ENCODE data around the gene PSME1.
A peak's percentile ranks its signal among the peaks of the same experiment; 100 is the strongest.

PSME1 gene

DNA sequence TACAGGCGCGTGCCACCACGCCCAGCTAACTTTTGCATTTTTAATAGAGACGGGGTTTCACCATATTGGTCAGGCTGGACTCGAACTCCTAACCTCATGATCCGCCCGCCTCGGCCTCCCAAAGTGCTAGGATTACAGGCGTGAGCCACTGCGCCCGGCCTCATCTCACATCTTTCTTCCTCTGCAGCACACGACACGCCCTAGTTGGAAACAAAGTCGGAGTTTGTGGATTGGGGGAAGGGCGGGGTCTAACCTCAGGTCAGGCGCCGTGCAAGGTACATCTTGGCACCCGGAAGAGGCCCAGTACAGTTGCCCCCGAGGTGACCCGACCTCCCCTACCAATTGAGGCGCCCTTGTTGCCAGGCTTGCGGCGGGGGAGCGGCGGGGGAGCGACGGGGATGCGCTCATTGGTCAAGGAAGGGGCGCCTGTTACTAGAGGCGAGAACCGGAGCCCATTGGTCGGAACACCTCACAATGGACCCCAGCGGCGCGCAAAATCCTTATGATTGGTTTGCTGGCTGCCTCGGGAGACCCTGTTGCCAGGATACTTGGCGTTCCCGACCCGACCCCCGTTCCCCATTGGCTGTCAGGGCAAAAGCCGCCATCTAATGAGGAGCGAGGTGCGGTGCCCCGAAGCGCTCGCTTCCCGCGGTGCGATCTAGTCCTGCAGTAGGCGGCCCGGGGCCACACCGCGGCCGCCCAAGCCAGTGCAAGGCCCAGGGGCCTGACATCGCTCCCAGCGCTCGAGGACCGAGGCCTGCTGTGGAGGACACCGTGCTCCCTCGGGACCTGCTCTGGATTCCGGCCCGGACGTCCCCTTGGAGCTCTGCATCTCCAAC, 35.6 kb downstream of the PSME1 start, which contains the start of gene REC8:
Gene REC8 (plus strand): TSS at position 659 of the 839 bp plus-strand sequence. CDS start 473 bp downstream, outside the sequence.
- peak in 2 of 4 experiments; percentile 37 to 58 for DNase-seq (ENCODE audit: low read depth in 4 of 4, low spot score in 1 of 4)

DNA sequence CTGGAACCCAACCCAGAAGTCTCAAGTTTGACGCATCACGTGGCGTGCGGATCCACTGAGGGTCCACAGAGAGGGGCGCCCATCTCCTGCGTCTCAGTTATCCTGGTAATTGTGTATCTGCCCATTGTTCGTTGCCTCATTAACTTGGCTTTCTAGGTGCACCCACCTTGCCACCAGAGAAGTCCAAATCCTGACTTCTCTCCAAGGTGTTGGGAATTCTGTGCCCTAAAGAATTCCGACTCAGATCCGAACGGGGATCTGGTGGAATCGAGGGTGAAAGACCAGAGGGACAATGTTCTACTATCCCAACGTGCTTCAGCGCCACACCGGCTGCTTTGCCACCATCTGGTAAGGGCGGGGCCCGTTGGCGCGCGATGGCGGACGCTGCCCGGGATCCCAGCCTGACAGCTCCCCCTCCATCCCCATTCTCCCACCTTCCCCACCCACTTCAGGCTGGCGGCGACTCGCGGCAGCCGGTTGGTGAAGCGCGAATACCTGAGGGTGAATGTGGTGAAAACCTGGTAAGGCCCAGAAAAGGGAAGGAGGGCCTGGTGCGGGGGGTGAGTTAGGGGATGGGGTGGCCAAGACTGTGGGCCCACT, 36.4 kb downstream of the PSME1 start:
- no peak for DNase-seq (ENCODE audit: low read depth in 4 of 4, low spot score in 1 of 4)

DNA sequence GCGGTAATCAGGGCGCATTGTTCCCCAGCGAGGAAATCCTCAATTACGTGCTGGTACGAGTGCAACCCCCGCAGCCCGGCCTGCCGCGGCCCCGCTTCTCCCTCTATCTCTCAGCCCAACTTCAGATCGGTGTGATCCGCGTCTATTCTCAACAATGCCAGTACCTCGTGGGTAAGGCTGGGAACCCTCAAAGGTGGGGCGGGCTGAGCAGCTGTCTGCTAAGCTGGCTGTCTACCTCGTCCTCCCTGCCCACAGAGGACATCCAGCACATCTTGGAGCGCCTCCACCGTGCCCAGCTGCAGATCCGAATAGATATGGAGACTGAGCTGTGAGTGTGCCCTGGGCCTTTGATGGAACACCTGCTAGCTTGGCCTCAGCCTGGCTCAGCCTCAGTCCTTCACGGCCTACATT, 36.9 kb downstream of the PSME1 start:
- no peak for DNase-seq (ENCODE audit: low read depth in 4 of 4, low spot score in 1 of 4)

DNA sequence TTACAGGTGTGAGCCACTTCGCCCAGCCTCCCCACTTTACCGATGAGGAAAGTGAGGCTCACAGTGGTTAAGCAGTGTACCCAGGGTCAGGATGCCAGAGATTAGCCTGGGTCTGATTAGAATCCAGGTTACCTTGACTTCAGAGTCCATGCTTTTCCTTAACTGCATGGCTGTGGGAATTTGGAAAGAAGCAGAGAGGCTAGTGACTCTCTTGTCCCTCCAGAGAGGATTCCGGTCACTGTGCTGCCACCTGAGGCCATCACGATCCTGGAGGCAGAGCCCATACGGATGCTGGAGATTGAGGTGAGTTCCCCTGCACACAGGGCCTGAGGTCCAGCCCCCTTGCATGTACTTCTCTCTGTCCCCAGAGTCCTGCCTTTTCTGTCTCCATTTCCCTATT, 40.6 kb downstream of the PSME1 start:
- DNase-seq (ENCODE audit: low read depth in 4 of 4, low spot score in 1 of 4): no peak

DNA sequence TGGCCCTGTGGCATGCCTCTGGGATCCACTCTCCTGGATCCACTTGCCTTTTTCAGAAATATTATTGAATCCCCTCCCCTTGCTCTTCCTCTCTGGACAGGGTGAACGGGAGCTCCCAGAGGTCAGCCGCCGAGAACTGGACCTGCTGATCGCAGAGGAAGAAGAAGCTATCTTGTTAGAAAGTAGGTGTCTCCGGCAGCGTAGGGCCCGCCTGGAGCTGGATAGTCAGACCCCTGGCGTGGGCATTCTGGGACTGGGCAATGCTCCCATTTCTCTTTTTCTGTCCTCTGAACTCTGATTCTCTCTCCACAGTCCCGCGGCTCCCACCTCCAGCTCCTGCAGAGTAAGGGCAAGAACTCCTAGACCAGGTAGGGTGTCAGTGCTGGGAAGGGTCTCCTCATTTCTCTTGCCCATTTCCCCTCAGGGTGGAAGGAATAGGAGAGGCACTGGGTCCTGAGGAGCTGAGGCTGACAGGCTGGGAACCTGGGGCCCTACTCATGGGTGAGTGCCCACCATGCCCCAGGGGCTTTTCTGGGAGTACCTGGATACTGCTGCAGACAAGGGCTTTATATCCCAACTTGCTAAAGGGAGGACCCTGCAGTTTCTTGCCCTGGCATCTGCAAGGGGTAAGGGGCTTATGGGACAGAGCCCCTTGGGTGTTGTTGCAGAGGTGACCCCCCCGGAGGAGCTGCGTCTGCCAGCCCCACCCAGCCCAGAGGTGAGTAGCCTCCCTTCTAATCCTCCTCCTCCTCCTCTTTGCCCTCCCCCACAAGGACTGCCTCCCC, 41.2 kb downstream of the PSME1 start:
- DNase-seq (ENCODE audit: low read depth in 4 of 4, low spot score in 1 of 4): no peak

DNA sequence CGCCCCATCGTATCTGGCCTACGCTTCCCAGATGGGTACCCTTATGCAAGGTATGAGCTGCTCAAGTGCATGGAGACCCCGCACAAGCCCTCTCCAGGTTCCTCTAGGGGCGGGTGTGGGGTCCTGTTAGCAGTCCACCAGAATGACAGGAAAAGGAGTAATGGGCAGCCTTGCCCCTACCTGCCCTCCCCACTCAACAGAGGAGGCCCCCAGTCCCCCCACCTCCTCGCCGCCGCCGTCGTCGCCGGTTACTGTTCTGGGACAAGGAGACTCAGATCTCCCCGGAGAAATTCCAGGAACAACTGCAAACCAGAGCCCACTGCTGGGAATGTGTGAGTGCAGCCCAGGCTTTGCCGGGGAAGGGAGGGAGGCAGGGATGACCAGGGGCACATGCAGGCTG, 41.9 kb downstream of the PSME1 start:
- DNase-seq (ENCODE audit: low read depth in 4 of 4, low spot score in 1 of 4): no peak

DNA sequence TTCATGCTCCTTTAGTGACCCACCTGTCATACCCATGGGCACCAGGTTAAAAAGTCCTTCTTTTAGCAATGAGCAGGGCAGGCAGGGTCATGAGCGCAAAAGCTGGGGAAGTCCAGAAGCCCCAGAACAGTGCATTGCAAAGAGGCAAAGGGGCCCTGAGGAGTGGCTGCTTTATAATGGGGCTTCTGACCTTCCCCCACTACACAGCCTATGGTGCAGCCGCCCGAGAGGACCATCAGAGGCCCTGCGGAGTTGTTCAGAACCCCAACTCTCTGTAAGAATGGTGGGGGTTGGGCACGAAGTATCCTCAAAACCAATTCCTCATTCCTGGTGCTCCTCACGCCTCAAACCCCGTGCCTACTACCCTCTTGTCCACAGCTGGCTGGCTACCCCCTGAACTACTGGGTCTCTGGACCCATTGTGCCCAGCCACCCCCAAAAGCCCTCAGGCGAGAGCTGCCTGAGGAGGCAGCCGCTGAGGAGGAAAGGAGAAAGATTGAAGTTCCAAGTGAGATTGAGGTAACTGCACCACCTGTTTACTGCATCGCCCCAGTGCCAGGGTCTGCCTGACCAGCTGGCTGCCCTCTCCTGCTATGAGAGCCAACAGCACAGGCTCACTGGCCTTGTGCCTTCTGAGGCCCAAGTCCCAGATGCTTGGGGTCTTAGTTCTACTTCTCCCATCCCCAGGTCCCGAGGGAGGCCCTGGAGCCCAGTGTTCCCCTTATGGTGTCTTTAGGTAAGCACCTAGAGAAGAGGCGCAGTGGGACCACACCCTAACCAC, 42.6 kb downstream of the PSME1 start:
- no peak for DNase-seq (ENCODE audit: low read depth in 4 of 4, low spot score in 1 of 4)

DNA sequence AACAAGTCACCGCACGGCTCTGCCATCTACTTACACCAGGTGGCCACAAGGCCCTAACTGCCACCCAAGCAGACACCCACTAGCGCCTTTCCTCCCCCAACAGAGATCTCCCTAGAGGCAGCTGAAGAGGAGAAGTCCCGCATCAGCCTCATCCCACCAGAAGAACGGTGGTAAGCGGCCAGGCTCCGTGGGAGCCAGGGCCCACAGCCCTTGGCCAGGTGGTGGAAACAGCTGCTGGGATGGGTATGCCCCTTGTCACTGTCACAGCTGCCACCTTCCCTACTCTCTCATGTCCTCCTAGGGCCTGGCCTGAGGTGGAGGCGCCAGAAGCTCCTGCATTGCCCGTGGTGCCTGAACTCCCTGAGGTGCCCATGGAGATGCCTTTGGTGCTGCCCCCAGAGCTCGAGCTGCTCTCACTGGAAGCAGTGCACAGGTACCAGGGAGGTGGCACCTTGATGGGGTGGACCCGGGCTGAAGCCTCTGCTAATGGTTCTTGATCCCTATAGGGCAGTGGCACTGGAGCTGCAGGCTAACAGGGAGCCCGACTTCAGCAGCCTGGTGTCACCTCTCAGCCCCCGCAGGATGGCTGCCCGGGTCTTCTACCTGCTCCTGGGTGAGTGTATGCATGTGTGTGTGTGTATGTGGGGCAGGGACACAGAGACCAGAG, 43.4 kb downstream of the PSME1 start:
- DNase-seq (ENCODE audit: low read depth in 4 of 4, low spot score in 1 of 4): no peak

DNA sequence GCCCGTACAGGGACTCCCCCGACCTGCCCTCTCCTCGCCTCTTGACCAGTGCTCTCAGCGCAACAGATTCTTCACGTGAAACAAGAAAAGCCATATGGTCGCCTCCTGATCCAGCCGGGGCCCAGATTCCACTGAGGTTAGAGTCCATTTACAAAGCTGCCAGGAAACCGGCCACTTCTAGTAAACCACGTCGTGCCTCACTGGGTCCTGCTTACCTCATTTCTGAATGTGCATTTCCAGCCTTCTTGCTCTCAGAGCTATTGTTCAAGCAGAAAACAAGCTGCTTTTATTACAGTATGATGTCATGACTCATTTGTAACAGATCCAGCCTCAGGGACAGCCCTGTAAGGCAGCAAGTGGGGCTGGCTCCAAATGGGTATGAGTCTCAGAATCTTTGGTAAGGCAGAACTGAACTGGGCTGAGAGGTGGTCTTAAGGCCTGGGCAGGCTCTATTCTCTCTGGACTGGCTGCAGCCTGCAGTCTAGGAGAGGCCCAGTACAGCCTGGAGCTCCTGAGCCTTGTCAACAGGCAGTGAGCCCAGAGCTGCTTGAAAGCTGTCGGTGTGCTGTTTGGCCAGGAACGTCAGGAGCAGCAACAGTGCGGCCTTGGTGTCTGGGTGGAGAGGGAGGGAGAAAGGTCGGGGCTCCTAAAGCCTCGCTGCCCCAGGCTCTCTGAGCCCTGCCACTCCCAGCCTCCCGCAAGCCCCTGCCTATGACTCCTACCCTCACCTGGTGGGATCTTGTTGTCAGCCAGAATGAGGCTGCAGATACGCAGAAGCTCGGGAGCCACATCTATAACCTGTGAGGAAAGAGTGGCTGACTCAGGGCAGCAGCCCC, 44.2 kb downstream of the PSME1 start:
- DNase-seq (ENCODE audit: low read depth in 4 of 4, low spot score in 1 of 4): no peak

DNA sequence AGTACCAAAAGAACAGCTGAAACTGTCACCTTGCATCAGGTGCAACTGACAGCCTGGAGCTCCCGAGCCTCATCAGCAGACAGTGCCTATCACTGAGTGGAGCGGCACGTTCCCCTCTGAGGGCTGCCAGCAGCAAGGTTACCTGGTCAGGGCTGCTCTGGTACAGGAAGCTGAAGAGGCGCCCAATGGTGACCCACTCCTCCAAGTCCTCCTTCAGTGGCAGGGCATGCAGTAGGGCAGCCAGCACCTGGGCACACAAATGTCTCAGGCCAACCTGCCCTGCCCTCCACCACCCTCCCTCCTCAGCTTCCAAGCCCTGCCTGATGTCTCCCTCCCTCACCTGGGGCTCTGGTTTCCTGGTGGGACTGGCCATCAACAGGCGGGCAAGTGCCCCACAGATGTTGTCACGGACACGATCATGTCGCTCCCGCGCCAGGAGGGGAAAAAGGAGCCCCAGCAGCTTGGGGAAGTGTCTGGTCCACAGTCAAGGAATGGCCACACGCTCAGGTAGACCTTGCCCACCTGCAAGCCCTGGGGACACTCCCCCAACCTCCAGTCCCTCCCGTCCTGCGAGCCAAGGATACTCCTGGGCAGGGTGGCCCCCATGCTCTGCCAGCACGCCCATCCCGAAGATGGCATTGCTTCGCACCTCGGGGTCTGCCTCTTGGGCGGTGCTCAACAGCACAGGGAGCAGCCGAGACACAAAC, 45.5 kb downstream of the PSME1 start:
- DNase-seq (ENCODE audit: low read depth in 4 of 4, low spot score in 1 of 4): no peak

DNA sequence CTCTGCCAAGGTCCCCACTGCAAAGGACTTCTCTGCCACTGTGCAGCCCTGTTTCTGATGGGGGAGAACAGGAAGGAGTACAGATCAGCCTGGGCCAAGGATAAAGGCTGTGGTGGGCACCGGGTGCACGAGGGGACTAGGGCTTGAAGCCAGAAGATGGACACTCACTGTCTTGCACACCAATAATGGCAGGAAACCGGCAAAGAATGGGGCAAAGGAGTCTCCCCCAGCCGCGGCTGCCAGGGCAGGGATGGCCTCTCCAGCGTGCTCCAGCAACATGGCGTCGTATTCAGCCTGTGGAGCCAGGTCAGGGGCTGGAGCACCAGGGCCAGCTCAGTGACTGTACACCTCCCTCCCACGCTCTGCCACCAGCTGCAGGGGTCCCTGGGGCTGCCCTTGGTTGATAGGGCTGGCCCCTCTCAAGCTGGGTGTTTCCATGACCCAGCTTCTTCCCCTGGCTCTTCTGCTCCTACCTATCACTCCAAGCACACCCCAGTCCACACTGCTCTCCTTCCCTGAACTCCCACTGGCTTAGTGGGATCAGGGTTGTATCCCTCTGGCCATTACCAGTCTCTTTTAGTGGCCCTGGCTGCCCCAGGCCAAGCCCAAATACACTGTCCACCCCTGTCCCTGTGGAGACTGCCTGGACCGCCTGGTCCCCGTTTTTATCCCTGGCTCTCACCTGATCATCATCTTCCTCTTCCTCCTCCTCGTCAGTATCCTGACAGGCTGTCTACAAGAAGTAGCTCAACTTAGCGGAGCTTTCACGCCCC, 46.3 kb downstream of the PSME1 start:
- no peak for DNase-seq (ENCODE audit: low read depth in 4 of 4, low spot score in 1 of 4)

DNA sequence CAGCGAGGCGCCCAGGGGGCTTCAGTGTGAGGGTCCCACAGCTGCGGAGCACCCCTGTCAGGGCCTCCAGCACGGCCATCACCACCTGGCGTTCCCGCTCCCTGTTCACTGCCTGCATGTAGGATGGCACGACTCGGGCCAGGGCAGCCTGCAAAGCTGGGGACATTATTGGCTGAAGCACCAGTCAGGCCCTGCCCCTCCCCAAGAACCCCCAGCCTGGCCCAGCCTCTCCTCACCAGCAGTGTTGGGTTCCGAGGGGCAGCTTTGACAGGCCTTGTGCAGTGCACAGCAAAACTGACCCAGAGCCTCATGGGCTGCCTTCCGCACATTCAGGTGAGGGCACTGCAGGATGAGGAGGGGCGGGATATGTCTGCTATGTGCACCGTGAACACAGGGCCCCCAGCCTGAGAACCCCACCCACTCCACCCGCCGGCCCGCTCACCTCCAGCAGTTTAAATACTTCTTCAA, 47.1 kb downstream of the PSME1 start:
- no peak for DNase-seq (ENCODE audit: low read depth in 4 of 4, low spot score in 1 of 4)

DNA sequence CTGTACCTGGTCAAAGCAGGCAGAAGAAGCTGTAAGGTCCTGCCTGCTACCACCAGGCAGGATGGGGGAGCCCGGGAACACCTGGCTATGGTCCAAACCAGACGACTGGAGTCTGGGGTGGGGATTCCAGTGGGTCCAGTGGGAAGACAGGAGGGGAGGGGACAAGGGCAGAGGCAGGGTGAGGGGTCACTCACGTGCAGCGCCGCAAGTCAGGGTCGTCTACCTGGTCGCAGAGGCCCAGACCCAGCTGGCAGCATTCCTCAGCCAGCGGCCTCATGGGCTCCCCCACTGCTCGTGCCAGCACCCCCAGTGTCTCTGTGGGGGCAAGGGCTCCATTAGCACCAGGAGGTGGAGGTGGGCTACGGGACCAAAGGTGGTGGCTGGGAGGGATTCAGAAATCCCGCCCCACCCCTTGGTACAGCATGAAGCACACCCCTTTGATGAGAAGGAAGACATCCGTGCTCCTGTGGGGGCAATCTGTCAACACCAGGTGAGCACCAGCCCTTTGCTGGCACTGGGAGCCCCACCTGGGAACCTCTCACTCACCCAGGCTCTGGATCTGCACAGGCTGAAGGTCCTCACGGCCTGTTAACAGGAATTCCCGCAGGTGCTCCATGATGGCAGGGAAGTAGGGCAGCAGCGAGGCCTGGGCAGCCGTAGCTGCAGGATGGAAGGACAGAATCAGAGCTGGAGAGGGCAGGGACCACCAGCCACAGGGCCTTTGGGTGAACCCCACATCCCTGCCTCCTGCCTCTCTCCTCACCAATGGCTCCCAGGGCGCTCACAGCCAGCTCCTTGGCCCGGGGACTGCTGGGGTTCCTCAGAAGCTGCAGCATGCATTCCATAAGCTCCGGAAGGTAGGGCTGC, 48.3 kb downstream of the PSME1 start:
- no peak for DNase-seq (ENCODE audit: low read depth in 4 of 4, low spot score in 1 of 4)

DNA sequence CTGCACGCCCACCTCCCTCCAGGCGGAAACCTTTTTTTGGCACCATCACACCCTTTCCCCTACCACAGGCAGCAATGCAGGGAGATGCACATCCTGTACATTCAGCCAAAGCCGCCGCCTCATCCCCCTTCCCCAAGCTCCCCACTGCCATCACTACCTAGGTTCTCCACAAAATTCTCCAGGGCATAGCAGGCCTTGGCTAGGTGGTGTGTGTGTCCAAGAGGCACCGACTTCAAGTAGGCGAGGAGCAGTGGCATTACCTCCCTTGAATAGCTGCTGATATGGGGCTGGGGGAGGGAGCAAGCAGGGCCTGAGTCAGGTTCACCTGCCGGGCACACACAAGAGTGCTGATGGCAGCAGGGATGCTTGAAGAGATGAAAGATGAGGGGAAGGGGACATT, 49.0 kb downstream of the PSME1 start:
- DNase-seq (ENCODE audit: low read depth in 4 of 4, low spot score in 1 of 4): no peak

DNA sequence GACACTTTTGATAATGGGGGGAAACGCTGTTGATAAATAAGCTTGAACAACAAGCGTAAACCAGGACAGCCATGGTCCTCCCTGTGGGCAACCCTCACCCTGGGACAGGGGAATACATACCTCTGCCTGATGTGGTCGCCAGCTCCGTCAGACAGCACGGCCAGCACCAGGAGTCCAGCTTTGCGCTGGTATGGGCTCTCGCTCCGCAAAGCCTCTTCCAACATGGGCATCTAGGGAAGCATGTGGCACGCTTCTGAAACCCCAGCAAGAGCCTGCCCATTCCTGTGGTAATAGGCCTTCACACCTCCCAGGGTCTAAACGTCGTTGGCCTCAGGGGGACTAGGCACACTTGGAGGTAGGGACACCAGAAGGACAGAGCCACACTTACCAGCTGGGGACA, 49.7 kb downstream of the PSME1 start:
- no peak for DNase-seq (ENCODE audit: low read depth in 4 of 4, low spot score in 1 of 4)

DNA sequence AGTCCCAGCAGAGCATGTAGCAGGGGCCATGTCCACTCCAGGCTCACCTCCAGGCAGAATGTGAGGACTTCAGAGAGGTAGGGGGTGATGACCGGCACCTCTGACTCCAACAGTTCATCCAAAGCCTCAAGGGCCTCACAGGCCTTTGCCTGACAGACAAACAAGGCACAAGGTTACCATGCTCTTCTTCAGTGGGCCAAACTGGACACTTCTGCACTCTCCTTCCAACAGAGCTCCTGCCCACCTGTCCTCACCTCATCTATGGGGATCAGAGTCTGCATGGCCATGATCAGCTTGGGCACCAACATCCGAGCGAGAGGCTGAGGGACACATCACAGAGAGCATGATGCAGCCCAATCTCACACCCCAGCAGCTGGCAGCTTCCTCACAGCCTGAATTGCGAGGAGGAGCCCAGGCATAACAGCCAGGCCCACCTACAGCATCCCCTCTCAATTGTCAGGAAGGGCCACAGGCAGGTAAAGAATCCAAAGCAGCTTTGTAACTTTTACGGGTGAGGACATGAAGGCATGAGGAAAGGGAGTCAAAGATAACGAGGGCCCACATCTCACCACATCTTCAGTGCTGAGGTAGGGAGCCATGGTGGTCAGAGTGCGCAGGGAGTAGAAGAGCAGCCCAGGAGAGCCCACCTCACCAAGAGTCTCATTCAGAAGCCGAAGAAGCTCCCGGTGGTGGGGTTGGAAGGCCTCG, 51.0 kb downstream of the PSME1 start:
- DNase-seq (ENCODE audit: low read depth in 4 of 4, low spot score in 1 of 4): no peak

DNA sequence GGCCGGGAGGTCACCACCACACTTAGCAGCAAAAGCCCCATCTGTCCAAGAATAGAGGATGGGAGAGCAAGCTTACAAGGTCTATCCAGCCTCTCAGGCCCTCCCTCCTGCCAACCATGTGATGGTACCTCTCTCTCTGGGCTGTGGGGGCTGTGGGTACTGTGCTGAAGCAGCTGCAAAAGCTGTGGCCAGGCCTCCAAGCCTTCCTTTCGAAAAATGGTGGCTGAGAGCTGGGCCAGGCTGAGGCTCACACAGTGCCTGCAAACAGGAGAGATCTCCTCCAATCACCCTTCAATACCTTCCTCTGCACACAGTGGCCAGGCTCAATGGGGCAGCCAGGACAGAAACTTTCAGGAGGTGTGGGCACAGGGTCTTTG, 51.5 kb downstream of the PSME1 start:
- DNase-seq (ENCODE audit: low read depth in 4 of 4, low spot score in 1 of 4): no peak

Measured in stimulated activated CD4-positive, alpha-beta T cell treated with anti-CD3 and anti-CD28 coated beads, Interleukin-1b, Interleukin-23, amount 100 ng/mL, for 24 hours (primary cell).